Measurements from ENCODE around the gene UIMC1. TPM values are rescaled to one million over a fixed set of nuclear protein-coding genes. Genes with fewer than 3 reads are reported as not detected.

The UIMC1 gene
- polyA plus RNA-seq, 1 of the 3 experiments (the other 2 are of a cell fraction) = 19.9 TPM

- POLR2A ChIA-PET = interaction anchor here (0.7 to 0.9 kb wide), 2 partner anchors 16 to 206 kb away, joined by 4 read pairs; no protein-coding TSS in a partner anchor
- H4K20me1 ChIP-seq (ENCODE audit: insufficient read depth) = no peaks in the 10 kb centered on the region
- H3K4me1 ChIP-seq (ENCODE audit: control insufficient read depth in 1 of 2, insufficient read depth in 2 of 2, low read depth in 1 of 2, low read length in 1 of 2) = peaks cover 0 to 65% of the 10 kb centered on the region in 2 experiments; a peak in 2 of 4 replicates
- H3K9me3 ChIP-seq = no peaks in the 10 kb centered on the region
- WGBS (ENCODE audit: low lambda C conversion rate) = 20% methylated on average over 14 of the region's 16 CpGs
- CTCF ChIA-PET = interaction anchor here (0.9 to 3.0 kb wide), 10 partner anchors 9 to 216 kb away, joined by 3 to 24 read pairs (median 4); no protein-coding TSS in a partner anchor
- no peak overlapping the region for H2AFZ ChIP-seq (ENCODE audit: low read depth)
- DNase-seq = peak; percentile 91
- H3K79me2 ChIP-seq (ENCODE audit: insufficient read depth) = no peaks in the 10 kb centered on the region
- H3K9ac ChIP-seq = no peak overlapping the region
- H3F3A ChIP-seq (replicated peaks; ENCODE audit: insufficient read depth) = no peaks in the 10 kb centered on the region
- peak overlapping the region in 1 of 2 experiments; percentile 95; a peak in 2 of 4 replicates for H3K27ac ChIP-seq (ENCODE audit: low read depth in 2 of 2, low read length in 1 of 2)
- no peak overlapping the region for H3K4me2 ChIP-seq
- no peaks in the 10 kb centered on the region for H3K36me3 ChIP-seq (replicated peaks in 1 of 2; ENCODE audit: control insufficient read depth in 1 of 2, insufficient read depth in 2 of 2, low read length in 1 of 2)
- no peaks in the 10 kb centered on the region for H3K9me2 ChIP-seq
- H3K27me3 ChIP-seq (ENCODE audit: insufficient read depth) = peaks cover 4% of the 10 kb centered on the region; the same call in 1 of the 2 replicates
- H3K4me3 ChIP-seq (ENCODE audit: low read depth in 2 of 2, low read length in 1 of 2) = no peak overlapping the region
- TF ChIP-seq REST (IDR thresholded peaks at IDR 0.05; ENCODE audit: low read depth, low read length) (no peak), CHD2 (IDR thresholded peaks at IDR 0.05; ENCODE audit: low read length, partially characterized antibody) (peak; percentile 78), TAF1 (IDR thresholded peaks at IDR 0.05; ENCODE audit: borderline replicate concordance, low read depth, low read length) (no peak), FOXJ3 (CRISPR knock-in tag; IDR thresholded peaks at IDR 0.05) (peak; percentile 75; the same call in 1 of the 2 replicates), MXI1 (IDR thresholded peaks at IDR 0.05; ENCODE audit: low read depth, low read length) (peak; percentile 66), ZBTB33 (IDR thresholded peaks at IDR 0.05; ENCODE audit: borderline replicate concordance, low read depth) (no peak), NRF1 (IDR thresholded peaks at IDR 0.05; ENCODE audit: low read depth, low read length) (no peak), JUND (IDR thresholded peaks at IDR 0.05) (no peak), CTCF (IDR thresholded peaks at IDR 0.05) (no peak), IRF3 (IDR thresholded peaks at IDR 0.05; ENCODE audit: low read depth, low read length) (no peak), RCOR1 (IDR thresholded peaks at IDR 0.05; ENCODE audit: low read length) (peak; percentile 84), EP300 (IDR thresholded peaks at IDR 0.05; ENCODE audit: borderline replicate concordance in 1 of 2, low read depth in 1 of 2, low read length in 1 of 2) (peak in 1 of 2 experiments; percentile 89; a peak in 1 of 4 replicates), YY1 (IDR thresholded peaks at IDR 0.05; ENCODE audit: low read depth) (no peak), USF1 (IDR thresholded peaks at IDR 0.05; ENCODE audit: borderline replicate concordance, low read depth) (no peak), RXRA (IDR thresholded peaks at IDR 0.05; ENCODE audit: borderline replicate concordance, low read depth) (no peak), FOXM1 (IDR thresholded peaks at IDR 0.05; ENCODE audit: low read depth) (no peak), TEAD4 (IDR thresholded peaks at IDR 0.05; ENCODE audit: borderline replicate concordance, insufficient read depth) (no peak), POLR2AphosphoS5 (IDR thresholded peaks at IDR 0.05; ENCODE audit: low read depth, low read length) (no peak), ELF1 (IDR thresholded peaks at IDR 0.05) (no peak), SIN3A (IDR thresholded peaks at IDR 0.05; ENCODE audit: borderline replicate concordance, low read depth, low read length) (no peak), TCF12 (IDR thresholded peaks at IDR 0.05) (peak; percentile 9; the same call in 1 of the 2 replicates), NFIC (IDR thresholded peaks at IDR 0.05; ENCODE audit: borderline replicate concordance) (no peak), EZH2phosphoT487 (IDR thresholded peaks at IDR 0.05; ENCODE audit: borderline replicate concordance, low read depth) (no peak), SMC3 (IDR thresholded peaks at IDR 0.05; ENCODE audit: low read depth, low read length) (no peak), FOSL2 (IDR thresholded peaks at IDR 0.05; ENCODE audit: borderline replicate concordance, low read depth) (no peak)
These were observed 139.8 kb downstream of the UIMC1 start for GRCh38 chr5:176866707-176867310.
